Measurements from ENCODE around the gene SLC8A1.

The SLC8A1 gene

DNA sequence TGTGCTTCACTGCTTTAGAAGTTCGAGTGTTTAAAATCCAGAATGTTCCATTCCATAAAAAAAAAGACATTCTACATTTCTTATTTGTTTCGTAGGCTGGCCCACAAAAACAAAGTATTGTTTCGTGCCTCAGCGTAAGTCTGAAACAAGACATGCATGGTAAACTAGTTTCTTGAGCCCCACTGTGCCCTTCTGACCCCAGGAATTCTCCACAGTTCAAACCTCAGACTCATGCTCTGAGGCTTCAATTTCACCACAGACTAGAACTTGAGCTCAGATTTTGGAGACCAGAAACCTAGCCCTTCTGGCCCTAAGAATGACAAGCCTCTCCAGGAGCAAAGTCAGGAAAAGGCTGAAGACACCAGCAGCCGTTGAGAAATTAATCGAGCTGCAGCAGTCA, 151.5 kb downstream of the SLC8A1 start:
- DNase-seq, result no peak

DNA sequence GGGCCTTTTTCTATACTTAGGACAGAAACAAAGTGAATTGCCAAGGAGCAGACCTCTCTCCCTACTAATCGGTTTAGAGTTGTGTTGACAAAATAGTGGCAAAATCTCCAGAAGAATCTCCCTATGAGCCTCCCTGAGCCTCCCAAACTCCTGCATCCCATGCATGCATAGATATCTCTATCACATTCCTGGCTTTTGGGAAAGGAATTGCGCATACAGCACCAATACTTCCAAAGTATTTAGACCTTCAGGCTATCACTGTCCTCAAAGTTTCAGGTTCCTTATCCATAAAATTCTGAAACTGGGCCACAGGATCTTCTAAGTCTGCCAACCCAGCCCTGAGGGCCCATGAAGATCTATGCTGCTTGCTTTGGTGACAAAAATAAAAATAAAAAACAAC, 152.1 kb downstream of the SLC8A1 start:
- DNase-seq, result no peak

DNA sequence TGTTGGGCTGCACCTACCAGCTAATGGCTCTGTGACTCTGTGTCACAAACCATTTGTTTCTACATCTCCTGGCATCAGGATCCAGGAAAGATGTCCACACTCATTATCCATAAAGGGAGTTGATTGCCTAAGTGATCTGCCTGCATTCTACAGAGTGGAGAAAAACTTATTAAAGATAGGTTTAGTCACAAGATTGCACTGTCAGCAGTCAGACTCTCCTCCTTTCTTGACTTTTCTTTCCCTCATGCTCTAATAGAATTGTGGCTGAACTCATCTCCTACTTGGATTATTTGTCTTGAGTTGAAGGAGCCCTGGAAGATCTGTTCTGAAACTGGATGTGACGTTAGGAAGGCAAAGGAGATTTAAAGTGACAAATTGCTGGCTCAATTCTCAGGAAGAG, 152.7 kb downstream of the SLC8A1 start:
- no peak for DNase-seq

- no peak for DNase-seq
These were observed 153.9 kb downstream of the SLC8A1 start for GRCh38 chr2:40298026-40298425.

DNA sequence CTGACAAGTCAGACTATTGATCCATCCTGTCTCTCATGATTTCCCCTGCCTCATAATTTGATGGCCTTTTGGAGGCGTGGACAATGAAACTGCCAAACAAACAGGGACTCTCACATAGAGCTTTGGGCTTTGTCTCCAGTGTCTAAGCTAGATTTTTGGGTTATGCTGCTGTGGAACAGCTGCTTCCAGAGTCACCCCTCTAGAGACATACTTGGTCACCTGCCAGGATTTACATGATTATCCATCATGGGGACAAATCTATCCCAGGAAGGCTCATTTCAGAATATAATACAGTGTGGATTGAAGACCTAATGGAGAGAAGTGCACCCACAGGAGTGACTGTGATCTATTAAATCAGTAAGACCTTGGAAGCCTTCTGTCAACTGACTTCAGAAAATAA, 159.6 kb downstream of the SLC8A1 start:
- DNase-seq, result no peak

- DNase-seq, result no peak
These were observed 162.0 kb downstream of the SLC8A1 start for GRCh38 chr2:40289771-40290404.

- no peak for DNase-seq
These were observed 164.1 kb downstream of the SLC8A1 start for GRCh38 chr2:40287773-40288172.

DNA sequence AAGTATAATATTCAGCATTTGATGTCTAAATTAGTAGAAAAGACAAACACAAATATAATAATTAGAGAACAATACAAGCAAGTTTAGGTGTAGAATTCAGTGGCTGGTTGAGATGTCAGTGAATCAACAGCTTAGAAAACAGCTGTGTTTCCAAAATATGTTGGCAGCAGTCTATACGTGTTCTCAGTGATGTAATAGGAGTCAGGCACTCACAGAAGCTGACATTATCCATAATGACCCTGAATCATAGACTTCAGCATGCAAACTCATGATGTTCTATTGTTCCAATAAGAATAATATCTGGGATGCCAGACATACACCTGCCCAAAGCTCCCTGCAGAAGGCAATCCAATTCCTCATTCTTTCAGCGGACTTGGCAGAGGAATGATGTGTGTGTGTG, 164.7 kb downstream of the SLC8A1 start:
- no peak for DNase-seq

GRCh38 chr2:40286721-40287120, 165.2 kb downstream of the SLC8A1 start:
- DNase-seq, result no peak

DNA sequence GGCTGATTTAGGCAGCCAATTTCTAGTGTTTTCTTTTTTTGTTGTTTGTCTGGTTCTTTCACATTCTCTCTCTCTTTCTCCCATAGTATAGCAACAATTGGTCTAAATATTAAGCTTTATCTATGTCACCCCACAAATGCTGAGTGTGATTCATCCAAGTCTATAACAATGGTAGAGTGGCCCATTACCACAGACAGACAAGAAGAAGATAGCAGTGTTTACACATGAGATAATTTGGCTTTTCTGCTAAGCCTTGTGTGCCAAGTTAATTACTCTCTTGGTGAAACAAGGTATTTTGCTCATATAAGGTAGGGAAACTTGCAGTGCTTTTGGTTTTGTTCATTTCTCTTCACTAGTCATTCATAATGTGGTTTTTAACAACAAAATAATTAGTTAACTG, 166.5 kb downstream of the SLC8A1 start:
- DNase-seq, result no peak

DNA sequence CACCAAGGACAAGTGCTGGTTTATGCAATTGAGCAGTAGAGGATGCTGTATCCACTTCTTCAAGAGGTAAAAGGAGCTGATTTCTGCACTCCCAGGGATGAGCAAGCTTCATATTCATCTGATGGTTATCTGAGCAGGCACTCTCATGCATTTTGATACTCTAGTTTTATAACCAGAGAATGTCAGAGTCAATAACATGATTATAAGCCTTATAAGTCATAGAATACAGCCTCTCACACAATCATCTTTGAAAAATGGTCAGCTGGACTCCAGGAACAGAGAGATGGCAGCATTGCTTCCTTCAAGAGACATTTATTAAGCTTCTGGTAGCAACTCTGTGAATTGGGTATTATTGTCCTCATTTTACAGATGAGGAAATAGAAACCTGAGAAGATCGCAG, 167.1 kb downstream of the SLC8A1 start:
- DNase-seq, result no peak

DNA sequence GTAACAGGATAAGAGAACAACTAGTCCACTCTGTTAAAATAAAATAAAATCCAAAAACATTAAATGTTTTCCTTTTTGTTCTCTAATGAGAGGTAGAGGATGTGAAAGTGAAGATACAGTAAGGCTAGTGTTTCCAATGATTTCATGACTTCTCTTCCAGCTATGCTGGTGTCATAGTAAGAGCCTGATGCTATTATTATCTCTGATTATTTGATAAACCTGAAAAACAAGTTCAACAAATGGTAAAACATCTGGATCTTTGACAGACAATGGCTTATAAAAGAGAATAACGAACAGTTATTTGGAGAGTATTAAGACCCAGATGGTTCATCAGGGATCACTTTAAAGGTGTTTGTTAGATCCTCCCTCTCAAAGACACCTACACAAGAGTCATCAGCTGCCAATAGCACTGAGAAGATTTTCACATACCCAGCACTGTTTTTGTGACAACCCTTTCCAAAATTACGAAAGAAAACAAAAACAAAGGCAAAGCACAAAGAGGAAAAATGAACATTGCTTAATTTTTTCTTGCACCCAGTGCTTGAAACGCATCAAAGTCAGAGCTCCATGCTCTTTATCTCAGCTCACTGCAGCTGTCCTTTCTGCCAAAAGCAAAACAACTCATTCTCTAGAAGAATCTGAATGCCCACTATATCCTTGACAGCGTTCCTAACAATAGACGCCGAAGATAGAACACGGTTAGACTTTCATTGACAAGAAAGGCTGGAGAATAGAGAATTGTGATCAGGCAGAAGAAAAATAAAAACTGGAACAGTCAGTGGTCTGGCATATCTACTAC, 168.6 kb downstream of the SLC8A1 start:
- DNase-seq, result no peak

DNA sequence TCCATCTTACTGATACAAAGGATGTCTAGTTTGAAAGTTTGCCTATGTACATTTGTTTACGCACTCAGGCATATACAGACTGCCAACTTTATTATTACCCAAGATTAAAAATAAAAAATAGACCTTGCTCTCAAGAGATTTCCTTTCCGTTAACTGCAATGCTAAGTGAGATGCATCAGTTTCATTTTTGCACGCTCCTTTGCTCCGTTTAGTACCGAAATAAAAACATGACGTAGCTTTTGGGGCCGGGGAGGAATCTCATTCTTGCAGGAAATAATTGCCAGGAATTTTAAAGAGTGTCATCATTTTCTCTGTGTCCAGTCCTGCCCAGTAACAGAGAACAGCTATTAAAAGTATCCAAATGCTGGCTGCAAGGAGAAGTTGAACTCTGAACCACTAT, 169.5 kb downstream of the SLC8A1 start:
- no peak for DNase-seq

DNA sequence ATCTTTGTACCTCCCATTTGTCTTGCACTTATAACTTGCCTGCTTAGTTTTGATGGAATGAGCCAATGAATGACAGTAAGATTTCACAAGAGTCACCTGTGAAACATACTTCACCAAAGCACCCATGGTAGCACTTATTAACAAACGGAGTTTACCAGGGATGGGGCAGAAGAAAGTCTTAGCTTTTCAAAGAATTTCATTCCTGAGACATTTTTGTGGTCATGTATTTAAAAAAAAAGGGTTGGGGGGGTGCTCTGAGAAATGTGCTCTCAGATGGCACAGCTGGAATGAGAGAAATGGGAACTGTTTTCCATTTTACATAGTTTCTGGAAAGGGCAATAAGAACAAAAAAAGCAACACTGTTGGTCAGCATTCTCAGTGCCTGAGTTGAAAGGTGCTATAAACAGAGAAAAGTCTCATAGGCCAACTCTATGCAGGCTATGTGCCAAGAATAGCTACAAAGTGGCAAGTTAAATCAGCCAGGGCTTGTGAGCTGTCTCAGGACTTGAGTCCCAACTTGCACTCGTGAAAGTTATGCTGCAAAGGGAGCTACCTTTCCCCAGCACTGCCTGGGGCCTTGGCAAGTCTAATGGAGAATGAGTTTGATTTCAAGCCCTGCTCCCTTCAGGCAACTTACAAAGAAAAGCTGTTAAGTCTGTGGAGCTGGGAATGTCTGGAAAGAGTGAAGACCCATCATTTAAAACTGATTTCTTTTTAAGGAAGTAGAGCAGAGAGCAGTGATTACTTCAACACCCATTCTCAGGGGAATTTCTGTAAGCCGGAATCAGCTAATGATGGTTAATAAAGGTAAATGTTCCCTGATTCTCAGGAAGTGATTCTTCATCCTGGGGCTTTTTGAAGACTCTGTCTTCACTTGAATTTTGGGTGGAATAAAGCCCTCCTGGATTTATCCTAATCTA, 170.6 kb downstream of the SLC8A1 start:
- no peak for DNase-seq

- no peak for DNase-seq
These were observed 172.4 kb downstream of the SLC8A1 start for GRCh38 chr2:40279482-40279881.

DNA sequence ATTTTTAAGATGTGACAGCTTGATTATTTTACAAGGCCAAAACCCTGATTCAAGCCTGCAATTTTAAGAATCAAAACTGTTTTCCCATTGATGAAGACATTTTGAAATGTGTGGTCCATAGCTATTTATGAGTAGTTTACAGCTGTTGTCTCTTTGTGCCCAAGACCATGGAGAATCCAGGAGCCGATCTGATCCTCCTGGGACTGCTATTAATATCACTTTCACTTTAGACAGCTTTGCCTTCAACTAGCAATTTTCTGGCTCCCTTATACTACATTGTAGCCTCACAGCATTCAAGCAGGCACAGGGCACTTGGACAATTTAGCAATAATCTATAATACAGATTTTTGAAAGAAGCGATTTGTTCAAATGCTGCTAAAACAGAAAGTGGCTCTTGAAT, 172.9 kb downstream of the SLC8A1 start:
- no peak for DNase-seq

DNA sequence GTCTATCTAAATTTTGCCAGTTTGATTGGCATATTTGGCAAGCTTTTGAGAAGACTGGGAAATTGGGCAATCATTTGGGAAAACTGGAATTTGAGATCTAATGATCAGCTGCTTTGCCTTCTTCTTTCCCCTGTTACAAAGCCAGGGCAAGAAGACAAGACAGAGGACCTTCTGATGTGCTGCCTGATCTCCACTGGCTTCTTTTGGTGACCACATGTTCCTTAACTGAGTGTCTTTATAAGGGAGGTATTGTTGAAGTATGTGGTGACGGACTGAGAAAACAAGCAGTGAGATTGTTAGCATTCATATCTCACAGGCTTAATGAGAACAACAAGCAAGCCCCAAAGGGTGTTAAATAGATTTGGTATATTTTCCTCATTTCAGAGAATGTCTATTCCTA, 175.8 kb downstream of the SLC8A1 start:
- no peak for DNase-seq

DNA sequence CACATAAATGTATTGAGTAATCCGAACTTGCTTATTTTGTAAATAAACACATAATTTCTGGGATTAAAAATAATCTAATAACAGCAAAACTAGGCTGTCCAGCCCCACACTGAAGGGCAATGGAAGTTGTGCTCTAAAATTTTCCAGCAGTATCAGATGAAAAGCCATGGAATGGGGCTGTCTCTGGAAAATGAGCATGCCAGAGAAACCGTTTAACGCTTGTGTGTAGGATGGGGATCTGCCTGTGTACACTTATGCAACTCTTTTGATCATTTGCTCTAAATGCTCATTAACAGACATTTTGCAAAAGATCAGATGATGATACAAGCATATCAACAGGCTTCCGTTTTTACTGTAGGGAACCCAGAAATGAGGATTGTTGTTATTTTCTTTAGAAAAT, 177.6 kb downstream of the SLC8A1 start:
- DNase-seq, result no peak

DNA sequence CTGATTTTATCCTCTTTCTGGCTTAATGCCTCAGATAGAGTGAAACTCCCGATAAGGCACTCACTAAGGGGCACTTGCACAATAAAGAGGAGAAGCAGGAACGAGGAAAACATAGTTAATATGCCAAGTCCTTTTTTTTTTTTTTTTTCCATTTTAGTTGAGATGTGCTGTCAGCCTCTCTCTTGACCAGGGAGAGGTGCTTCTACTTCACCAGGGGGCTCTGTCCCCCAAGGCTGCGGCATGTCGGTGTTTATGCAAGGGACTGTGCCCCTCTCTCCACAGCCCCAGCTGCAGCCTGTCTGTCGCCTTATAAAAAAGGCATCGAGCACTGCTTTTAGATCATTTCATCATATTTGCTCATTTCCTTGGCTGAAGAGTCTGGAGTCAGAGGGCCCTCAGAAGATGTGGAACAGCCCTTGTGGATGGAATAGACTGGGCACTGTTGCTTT, 178.1 kb downstream of the SLC8A1 start:
- no peak for DNase-seq

- DNase-seq, result no peak
These were observed 180.8 kb downstream of the SLC8A1 start for GRCh38 chr2:40271094-40271493.

DNA sequence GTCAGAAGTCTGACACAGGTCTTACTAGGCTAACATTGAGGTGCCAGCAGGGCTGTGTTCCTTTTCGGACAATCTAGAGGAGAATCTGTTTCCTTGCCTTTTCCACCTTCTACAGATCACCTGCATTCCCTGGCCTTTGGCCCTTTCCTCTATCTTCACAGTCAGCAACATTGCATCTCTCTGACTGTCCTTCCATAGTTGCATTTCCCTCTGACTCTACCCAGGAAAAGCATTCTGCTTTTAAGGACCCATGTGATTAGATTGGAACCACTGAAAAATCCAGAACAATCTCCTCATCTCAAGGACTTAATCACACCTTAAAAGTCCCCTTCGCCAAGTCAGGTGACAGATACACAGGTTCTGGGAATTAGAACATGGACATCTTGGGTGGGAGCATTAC, 181.5 kb downstream of the SLC8A1 start:
- no peak for DNase-seq

GRCh38 chr2:40268566-40268965, 183.3 kb downstream of the SLC8A1 start:
- DNase-seq, result no peak

- no peak for DNase-seq
These were observed 185.7 kb downstream of the SLC8A1 start for GRCh38 chr2:40266201-40266600.

GRCh38 chr2:40265602-40266001, 186.3 kb downstream of the SLC8A1 start:
- DNase-seq, result no peak

Data from CD4-positive, alpha-beta T cell treated with Interleukin-15 for 1 hour (primary cell).